ENCODE data around the gene TMOD1.

DNA sequence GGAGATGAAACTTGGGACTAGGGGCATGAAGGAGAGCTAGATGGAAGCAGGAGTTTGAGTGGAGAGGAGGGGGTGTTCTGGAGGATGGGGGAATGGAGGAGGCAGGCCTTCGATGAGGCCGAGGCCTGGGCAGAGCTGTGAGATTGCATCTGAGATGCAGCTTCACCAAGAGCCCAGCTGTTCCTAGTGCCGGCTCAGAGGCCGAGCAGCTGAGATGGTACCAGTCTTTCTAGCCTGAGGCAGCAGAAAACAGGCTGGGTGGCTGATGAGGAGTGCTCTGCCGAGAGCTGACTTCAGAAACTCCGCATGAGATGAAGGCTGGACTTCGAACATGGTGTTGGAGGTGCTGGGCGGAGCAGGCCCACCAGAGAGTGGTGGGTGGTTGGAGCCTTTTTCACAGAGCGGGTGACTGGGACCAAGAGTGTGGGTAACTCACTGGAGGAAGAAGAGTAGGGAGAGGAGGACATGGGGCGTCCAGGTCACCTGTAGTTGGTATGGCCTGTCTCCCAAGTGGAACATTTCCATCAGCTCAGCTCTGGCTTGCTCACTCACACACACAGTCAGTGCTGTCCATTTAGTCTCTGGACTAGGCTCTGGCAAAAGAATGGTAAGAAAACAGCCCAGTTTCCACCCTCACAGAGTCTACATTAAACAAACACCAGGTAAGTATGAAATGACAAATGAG lies 54.7 kb downstream of the TMOD1 start:
- no peak for TF ChIP-seq EP300 (IDR thresholded peaks at IDR 0.05)
- no peak for TF ChIP-seq POLR2A (IDR thresholded peaks at IDR 0.05)
